ENCODE results near the gene TEX51.

GRCh38 chr2:126856403-126856802 is 42.3 kb upstream of the TEX51 start:
- TF ChIP-seq, protein P1, sequence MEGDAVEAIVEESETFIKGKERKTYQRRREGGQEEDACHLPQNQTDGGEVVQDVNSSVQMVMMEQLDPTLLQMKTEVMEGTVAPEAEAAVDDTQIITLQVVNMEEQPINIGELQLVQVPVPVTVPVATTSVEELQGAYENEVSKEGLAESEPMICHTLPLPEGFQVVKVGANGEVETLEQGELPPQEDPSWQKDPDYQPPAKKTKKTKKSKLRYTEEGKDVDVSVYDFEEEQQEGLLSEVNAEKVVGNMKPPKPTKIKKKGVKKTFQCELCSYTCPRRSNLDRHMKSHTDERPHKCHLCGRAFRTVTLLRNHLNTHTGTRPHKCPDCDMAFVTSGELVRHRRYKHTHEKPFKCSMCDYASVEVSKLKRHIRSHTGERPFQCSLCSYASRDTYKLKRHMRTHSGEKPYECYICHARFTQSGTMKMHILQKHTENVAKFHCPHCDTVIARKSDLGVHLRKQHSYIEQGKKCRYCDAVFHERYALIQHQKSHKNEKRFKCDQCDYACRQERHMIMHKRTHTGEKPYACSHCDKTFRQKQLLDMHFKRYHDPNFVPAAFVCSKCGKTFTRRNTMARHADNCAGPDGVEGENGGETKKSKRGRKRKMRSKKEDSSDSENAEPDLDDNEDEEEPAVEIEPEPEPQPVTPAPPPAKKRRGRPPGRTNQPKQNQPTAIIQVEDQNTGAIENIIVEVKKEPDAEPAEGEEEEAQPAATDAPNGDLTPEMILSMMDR (IDR thresholded peaks at IDR 0.05), result no peak
- TF ChIP-seq POLR2A (IDR thresholded peaks at IDR 0.05), result no peak

Data from right lobe of liver (tissue), 4 donors.